HepG2 (cell line): ENCODE results near the gene TUBB. TPM values are rescaled to one million over a fixed set of nuclear protein-coding genes. Genes with fewer than 3 reads are reported as not detected.

Experiments
- HNRNPH1 ChIP-seq: fragments of 200-400 bp; formaldehyde crosslinking; optimal IDR thresholded peaks from 2 replicates; pipeline ENCODE3; 2017; ENCODE audit warnings: mild to moderate bottlenecking, low read depth, low read length
- MBD4 ChIP-seq: IDR thresholded peaks from 2 replicates; pipeline ENCODE4 v1.6.1; 2012; ENCODE audit warnings: low read length, inconsistent platforms, borderline replicate concordance
- POGZ ChIP-seq: sonication (generic); formaldehyde crosslinking; IDR thresholded peaks from 2 replicates; pipeline ENCODE4 v1.4.0; 2020; ENCODE audit warnings: mild to moderate bottlenecking, missing genetic modification reagents
- SMARCC2 ChIP-seq: fragments of 450-650 bp; IDR thresholded peaks from 2 replicates; pipeline ENCODE4 v1.6.1; 2017; ENCODE audit warnings: antibody characterized with exemption, mild to moderate bottlenecking
- TEAD3 ChIP-seq: optimal IDR thresholded peaks from 2 replicates; pipeline ENCODE3; 2016; ENCODE audit warnings: borderline replicate concordance
- ZBTB44 ChIP-seq: sonication (generic); formaldehyde crosslinking; IDR thresholded peaks from 2 replicates; pipeline ENCODE4 v1.4.0; 2020; ENCODE audit warnings: missing genetic modification reagents
- ZNF674 ChIP-seq: sonication (generic); formaldehyde crosslinking; IDR thresholded peaks from 2 replicates; pipeline ENCODE4 v1.5.0; 2020; ENCODE audit warnings: low read depth, mild to moderate bottlenecking, missing genetic modification reagents
- ZNF773 ChIP-seq: sonication (generic); formaldehyde crosslinking; IDR thresholded peaks from 2 replicates; pipeline ENCODE4 v1.4.0; 2020; ENCODE audit warnings: missing genetic modification reagents, borderline replicate concordance
- ZSCAN29 ChIP-seq: sonication (generic); formaldehyde crosslinking; conservative IDR thresholded peaks from 2 replicates; pipeline ENCODE4 v1.4.0; 2020; ENCODE audit warnings: mild to moderate bottlenecking, missing genetic modification reagents
- polyA plus RNA-seq, 8 experiments: library from polyadenylated mRNA; depleted of rRNA in 3 of 8; stranded (reverse) in 7 of 8; unstranded in 1 of 8; fragments of >200 nt; fragmentation: Illumina TruSeq in 4 of 8; extraction: Trizol in 4 of 8; gene quantifications; 2 replicates each; pipeline versions ENCODE4 v1.2.1 to v1.2.3, GENCODE V29; 2011 to 2016; ENCODE audit warnings: low read depth in 4 of 8, missing spikeins in 1 of 8, mixed read lengths in 1 of 8; ENCODE audit not compliant: insufficient read depth in 1 of 8
- total RNA-seq, 5 experiments: library from RNA; depleted of rRNA; stranded (reverse); fragments of >200 nt; fragmentation: Illumina TruSeq; extraction: Trizol; gene quantifications; 2 replicates each; pipeline ENCODE4 v1.2.3, GENCODE V29; 2016; ENCODE audit warnings: low read depth in 1 of 5
- TF ChIP-seq, protein P1 (sequence below): sonication (generic); formaldehyde crosslinking; IDR thresholded peaks from 2 replicates; pipeline ENCODE4 v1.4.0; 2020; ENCODE audit warnings: mild to moderate bottlenecking, missing genetic modification reagents
- TF ChIP-seq, protein P2 (sequence below): sonication (generic); formaldehyde crosslinking; IDR thresholded peaks from 2 replicates; pipeline ENCODE4 v1.5.1; 2020; ENCODE audit warnings: mild to moderate bottlenecking, missing genetic modification reagents, borderline replicate concordance
- TF ChIP-seq, protein P3 (sequence below): IDR thresholded peaks from 2 replicates; pipeline ENCODE4 v1.6.1; 2016; ENCODE audit warnings: mild to moderate bottlenecking
- TF ChIP-seq, protein P4 (sequence below): sonication (generic); formaldehyde crosslinking; conservative IDR thresholded peaks from 2 replicates; pipeline ENCODE4 v1.5.0; 2020; ENCODE audit warnings: missing genetic modification reagents
- TF ChIP-seq, protein P5 (sequence below): sonication (generic); formaldehyde crosslinking; IDR thresholded peaks from 2 replicates; pipeline ENCODE4 v1.9.0; 2022; ENCODE audit warnings: low read depth, missing genetic modification reagents

Gene TUBB
- total and polyA plus RNA-seq, 2 of the 13 experiments (the other 11 are each of a cell fraction or from before 2014, with no cell fraction given): 911 to 1,163 TPM

GRCh38 chr6:30769853-30770524 is 49.8 kb downstream of the TUBB start (continued):
- TF ChIP-seq, protein P1, sequence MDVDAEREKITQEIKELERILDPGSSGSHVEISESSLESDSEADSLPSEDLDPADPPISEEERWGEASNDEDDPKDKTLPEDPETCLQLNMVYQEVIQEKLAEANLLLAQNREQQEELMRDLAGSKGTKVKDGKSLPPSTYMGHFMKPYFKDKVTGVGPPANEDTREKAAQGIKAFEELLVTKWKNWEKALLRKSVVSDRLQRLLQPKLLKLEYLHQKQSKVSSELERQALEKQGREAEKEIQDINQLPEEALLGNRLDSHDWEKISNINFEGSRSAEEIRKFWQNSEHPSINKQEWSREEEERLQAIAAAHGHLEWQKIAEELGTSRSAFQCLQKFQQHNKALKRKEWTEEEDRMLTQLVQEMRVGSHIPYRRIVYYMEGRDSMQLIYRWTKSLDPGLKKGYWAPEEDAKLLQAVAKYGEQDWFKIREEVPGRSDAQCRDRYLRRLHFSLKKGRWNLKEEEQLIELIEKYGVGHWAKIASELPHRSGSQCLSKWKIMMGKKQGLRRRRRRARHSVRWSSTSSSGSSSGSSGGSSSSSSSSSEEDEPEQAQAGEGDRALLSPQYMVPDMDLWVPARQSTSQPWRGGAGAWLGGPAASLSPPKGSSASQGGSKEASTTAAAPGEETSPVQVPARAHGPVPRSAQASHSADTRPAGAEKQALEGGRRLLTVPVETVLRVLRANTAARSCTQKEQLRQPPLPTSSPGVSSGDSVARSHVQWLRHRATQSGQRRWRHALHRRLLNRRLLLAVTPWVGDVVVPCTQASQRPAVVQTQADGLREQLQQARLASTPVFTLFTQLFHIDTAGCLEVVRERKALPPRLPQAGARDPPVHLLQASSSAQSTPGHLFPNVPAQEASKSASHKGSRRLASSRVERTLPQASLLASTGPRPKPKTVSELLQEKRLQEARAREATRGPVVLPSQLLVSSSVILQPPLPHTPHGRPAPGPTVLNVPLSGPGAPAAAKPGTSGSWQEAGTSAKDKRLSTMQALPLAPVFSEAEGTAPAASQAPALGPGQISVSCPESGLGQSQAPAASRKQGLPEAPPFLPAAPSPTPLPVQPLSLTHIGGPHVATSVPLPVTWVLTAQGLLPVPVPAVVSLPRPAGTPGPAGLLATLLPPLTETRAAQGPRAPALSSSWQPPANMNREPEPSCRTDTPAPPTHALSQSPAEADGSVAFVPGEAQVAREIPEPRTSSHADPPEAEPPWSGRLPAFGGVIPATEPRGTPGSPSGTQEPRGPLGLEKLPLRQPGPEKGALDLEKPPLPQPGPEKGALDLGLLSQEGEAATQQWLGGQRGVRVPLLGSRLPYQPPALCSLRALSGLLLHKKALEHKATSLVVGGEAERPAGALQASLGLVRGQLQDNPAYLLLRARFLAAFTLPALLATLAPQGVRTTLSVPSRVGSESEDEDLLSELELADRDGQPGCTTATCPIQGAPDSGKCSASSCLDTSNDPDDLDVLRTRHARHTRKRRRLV: no peak
- TF ChIP-seq, protein P2, sequence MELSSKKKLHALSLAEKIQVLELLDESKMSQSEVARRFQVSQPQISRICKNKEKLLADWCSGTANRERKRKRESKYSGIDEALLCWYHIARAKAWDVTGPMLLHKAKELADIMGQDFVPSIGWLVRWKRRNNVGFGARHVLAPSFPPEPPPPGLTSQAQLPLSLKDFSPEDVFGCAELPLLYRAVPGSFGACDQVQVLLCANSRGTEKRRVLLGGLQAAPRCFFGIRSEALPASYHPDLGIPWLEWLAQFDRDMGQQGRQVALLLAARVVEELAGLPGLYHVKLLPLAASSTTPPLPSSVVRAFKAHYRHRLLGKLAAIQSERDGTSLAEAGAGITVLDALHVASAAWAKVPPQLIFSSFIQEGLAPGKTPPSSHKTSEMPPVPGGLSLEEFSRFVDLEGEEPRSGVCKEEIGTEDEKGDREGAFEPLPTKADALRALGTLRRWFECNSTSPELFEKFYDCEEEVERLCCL (CRISPR knock-in tag): peak; percentile 29; the same call in 1 of the 2 replicates
- TF ChIP-seq MBD4 (no peak), SMARCC2 (no peak), ZSCAN29 (CRISPR knock-in tag) (no peak), TEAD3 (CRISPR knock-in tag) (no peak), HNRNPH1 (peak; percentile 0), ZNF773 (CRISPR knock-in tag) (no peak), POGZ (CRISPR knock-in tag) (no peak), ZBTB44 (CRISPR knock-in tag) (no peak), ZNF674 (no peak)
- TF ChIP-seq, protein P3, sequence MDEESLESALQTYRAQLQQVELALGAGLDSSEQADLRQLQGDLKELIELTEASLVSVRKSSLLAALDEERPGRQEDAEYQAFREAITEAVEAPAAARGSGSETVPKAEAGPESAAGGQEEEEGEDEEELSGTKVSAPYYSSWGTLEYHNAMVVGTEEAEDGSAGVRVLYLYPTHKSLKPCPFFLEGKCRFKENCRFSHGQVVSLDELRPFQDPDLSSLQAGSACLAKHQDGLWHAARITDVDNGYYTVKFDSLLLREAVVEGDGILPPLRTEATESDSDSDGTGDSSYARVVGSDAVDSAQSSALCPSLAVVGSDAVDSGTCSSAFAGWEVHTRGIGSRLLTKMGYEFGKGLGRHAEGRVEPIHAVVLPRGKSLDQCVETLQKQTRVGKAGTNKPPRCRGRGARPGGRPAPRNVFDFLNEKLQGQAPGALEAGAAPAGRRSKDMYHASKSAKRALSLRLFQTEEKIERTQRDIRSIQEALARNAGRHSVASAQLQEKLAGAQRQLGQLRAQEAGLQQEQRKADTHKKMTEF: 0 out of 2 replicates have a peak, but pooled peaks have one; percentile 7
- TF ChIP-seq, protein P4, sequence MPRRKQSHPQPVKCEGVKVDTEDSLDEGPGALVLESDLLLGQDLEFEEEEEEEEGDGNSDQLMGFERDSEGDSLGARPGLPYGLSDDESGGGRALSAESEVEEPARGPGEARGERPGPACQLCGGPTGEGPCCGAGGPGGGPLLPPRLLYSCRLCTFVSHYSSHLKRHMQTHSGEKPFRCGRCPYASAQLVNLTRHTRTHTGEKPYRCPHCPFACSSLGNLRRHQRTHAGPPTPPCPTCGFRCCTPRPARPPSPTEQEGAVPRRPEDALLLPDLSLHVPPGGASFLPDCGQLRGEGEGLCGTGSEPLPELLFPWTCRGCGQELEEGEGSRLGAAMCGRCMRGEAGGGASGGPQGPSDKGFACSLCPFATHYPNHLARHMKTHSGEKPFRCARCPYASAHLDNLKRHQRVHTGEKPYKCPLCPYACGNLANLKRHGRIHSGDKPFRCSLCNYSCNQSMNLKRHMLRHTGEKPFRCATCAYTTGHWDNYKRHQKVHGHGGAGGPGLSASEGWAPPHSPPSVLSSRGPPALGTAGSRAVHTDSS (CRISPR knock-in tag): no peak
- TF ChIP-seq, protein P5, sequence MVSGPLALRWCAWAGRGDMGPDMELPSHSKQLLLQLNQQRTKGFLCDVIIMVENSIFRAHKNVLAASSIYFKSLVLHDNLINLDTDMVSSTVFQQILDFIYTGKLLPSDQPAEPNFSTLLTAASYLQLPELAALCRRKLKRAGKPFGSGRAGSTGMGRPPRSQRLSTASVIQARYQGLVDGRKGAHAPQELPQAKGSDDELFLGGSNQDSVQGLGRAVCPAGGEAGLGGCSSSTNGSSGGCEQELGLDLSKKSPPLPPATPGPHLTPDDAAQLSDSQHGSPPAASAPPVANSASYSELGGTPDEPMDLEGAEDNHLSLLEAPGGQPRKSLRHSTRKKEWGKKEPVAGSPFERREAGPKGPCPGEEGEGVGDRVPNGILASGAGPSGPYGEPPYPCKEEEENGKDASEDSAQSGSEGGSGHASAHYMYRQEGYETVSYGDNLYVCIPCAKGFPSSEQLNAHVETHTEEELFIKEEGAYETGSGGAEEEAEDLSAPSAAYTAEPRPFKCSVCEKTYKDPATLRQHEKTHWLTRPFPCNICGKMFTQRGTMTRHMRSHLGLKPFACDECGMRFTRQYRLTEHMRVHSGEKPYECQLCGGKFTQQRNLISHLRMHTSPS (CRISPR knock-in tag): no peak
